GM19324 (cell line): ENCODE results near the gene APOB.

ENCODE experiments used
- ATAC-seq: cut with Tn5 transposase; IDR thresholded peaks from one replicate; pipeline ENCODE4 v1.9.1; 2021; ENCODE audit warnings: mild to moderate bottlenecking, moderate library complexity; ENCODE audit not compliant: unreplicated experiment, low FRiP score

Gene APOB

DNA sequence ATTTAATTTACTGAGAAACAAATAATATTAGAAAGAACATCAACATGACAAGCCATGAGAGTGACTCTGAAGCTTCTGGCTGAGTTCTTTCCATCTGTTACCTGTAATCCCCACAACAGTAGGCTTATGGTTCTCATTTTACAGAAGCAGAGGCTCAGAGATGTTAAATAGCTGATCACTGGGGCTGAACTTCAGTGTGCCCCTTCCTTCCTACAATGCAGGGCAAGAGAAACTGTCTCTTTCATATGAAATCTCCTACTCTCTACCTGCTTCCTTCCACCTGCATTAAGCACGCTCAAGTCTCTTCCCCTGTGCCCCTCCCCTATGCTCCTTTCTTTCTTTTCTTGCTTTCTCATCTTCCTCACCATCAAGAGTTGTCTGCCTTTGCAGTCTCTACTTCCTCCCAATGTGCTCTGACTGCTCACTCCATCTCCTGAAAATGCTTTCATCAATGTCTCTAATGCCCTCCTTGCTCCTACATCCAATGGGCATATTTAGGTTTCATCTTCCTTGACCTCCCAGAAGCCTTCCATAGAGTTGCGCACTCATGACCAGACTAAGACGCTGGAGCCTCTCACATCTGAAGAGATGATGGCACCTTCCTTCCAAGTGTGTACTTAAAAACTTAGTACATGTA, 23.7 kb downstream of the APOB start:
- no peak for ATAC-seq

DNA sequence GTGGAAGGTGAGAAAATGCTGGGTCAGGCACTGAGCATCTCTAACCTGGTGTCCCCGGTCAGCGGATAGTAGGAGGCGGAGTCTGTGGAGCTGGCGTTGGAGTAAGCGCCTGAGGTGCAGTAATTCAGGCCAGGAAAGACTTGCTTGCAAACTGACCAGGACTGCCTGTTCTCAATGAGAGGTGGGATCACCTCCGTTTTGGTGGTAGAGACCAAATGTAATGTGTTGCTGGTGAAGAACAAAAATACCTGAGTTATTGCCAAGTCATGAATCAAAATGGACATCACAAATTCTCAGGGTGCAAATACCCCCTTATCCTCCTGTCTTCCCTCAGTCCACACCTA, 24.2 kb downstream of the APOB start:
- no peak for ATAC-seq

DNA sequence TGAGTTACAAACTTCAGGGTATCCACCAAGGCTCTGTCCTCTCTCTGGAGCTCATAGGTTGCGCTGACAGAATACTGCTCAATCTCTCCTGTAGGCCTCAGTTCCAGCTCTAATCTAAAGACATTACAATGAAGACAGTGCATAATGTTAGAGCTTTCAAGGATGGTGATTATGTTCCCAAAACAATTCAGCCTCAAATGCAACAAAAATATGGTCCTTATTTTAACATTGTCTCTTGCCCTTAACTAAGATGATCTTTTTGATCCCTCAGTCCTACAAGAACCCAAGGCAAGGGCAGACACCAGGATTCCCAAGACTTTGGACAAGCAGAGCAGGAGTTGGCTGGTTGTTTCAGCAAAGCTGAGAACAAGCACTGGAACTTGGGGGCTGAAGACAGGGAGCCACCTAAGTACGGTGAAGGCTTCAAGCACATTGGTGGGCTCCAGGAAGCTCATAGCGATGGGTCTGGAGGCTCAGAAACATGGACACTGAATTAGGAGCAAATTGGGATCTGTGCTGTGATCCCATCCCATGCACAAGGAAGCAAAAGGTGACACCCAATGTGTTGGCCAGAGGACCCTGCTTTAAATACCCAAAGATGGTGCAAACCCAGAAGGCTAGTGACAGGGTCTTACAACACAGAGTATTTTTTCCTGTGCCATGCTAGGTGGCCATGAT, 24.7 kb downstream of the APOB start:
- no peak for ATAC-seq

GRCh38 chr2:21018290-21018689, 25.6 kb downstream of the APOB start:
- ATAC-seq: no peak

DNA sequence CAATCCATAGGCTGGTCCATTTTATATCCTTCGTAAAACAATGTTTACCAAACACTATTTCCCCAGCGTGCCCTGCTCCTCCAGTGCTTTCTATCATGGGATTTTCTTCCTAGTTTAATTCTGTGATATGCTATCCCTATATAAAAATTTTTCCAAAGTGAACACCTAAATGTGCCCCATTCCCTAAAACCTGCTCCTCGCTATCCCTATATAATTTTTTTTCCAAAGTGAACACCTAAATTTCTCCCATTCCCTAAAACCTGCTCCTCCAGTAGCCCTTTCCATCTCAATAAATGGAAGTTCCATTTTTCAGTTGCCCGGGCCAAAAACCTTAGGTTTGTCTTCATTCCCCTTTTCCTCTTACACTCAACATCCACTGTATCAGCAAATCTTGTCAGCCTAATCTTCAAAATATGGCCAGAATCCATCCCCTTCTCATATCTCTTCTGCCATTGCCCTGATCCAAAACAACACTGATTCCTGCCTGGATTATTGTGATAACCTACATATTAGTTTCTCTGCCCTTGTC, 26.1 kb downstream of the APOB start:
- ATAC-seq: no peak

DNA sequence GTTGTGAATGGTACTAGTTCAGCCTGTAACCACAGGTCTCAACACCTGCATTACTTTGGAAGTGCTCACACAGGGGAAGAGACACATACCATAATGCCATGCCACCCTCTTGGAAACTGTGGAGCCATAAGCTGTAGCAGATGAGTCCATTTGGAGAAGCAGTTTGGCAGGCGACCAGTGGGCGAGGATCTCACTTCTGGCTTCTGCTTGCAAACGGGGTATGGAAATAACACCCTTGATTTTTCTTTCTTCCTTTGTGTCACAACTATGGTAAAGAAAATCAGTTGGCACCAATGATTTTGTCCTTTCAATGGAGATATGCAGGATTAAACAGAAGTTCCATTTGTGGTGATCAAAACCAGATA, 28.6 kb downstream of the APOB start:
- ATAC-seq: no peak

GRCh38 chr2:21014364-21015280, 29.3 kb downstream of the APOB start:
- no peak for ATAC-seq

DNA sequence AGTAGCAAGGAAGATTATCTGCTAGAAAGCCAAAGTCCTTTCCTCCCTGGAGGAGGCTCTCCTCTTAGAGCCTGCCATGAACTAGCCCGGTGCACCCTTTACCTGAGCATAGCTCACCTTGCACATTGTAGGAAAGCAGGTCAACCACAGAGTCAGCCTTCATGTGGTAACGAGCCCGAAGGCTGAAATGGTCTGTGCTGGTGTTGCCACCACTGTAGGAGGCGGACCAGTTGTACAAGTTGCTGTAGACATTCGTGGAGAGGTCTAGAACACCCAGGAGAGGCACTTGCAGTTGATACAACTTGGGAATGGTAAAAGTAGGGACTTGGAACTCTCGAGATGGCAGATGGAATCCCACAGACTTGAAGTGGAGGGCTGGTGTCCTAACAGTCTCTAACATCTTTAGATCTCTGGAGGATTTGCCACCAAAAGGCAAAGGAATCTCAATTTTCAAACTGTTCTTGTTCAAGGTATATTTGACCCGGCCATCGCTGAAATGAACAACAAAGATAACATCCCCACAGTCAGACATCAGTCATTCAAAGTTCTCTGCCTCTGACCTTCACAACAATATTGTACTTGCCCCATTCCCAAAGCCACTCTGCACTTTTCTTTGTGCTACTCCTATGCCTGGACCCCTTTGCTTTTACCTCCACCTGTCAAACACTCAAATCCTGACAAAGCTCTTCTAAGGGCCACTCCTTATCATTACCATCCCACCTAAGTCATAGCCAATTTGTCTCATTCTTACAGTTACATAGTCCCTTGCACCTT, 30.6 kb downstream of the APOB start:
- ATAC-seq: no peak

- ATAC-seq: no peak
Measured at GRCh38 chr2:21012557-21012937, 31.3 kb downstream of the APOB start.

- ATAC-seq: no peak
Measured at GRCh38 chr2:21011876-21012556, 31.9 kb downstream of the APOB start.

GRCh38 chr2:21011453-21011852, 32.4 kb downstream of the APOB start:
- ATAC-seq: no peak

DNA sequence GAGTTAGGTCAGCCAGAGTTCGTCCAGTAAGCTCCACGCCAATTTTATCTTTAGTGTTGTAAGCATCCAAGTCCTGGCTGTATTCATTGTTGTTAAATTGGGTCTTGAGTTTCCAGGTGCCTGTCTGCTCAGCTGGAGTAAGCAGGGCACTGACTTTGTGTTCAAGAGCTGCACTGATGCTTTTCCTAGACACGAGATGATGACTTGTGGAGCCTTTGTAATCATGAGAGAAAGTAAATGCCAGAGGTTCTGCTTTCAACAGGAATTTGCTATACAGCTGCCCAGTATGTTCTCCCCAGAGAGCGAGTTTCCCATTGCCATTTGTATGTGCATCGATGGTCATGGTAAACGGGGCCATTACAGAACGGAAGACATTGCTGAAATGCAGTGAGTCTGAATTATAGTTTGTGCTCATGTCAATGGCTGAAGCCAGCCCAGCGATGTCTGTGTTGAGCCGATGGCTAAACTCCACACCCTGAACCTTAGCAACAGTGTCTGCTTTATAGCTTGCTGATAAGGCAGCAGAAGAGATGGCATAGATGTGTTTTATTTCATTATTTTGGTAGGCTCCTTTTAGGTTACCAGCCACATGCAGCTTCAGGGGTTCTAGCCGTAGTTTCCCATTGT, 32.9 kb downstream of the APOB start:
- ATAC-seq: no peak

DNA sequence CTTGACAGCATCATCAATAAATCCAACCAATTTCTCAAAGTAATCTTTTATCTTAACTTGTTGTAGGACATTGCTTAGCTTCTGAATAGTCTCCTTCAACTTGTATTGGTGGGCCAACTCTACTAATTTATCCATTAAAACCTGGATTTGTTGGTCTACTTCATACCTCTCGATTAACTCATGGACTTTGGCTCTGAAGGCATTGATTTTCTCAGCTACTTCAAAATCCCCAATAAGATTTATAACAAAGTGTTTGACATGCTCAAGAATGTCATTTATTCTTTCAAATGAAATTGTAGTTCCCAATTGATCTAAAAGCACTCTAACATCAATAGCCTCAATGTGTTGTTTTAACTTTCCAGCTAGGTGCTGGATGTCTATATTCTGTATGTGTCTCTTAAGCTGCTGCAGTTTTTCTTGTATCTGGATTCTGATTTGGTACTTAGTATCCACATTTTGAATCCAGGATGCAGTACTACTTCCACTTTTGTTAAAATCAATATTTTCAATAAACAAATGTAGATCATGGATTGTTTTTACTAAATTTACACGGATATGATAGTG, 34.1 kb downstream of the APOB start:
- no peak for ATAC-seq

GRCh38 chr2:21008790-21009661, 34.8 kb downstream of the APOB start:
- no peak for ATAC-seq

- ATAC-seq: no peak
Measured at GRCh38 chr2:21008014-21008789, 35.7 kb downstream of the APOB start.

DNA sequence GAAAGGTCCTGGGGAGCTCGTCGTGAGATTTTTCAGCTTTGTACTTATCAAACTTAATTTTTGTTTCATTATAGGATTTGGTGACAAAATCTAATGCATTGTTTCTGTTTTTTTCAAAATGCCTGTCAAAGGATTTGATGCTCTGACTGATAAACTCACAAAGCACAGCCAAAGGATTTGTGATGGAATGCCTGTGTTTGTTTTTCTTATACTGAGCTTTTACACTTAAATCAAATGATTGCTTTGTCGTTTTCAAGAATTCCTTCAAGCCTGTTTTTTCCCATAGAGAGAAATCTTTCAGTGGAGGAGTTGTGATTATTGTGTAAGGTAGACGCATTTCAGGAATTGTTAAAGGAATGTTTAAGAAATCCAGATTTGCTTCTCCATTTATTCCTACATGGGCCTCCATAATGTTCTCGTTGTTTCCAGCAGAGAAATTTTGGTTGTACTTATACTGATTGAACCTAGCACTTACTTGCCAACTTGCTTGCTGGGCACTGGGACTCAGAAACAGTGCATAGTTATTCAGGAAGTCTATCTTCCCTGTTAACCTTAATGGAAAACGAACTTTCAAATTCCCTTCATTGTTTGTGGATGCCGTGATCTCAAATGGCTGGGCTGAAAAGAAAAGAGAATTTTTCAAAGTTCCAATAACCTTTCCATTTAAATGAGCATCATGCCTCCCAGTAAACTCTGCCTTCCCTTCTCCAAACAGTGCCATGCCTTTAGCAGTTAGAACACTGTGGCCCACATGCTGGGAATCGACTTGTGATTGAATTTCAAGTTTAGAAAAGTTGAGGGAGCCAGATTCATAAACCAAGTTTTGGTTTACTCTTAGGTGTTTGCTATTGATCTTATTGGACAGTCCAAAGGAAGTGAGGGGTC, 36.5 kb downstream of the APOB start:
- ATAC-seq: no peak
